ENCODE results near the gene MTHFD2L.
"Not testable (repeated sequence)": the region's sequence is repeated elsewhere in the genome, so short reads cannot be mapped to it uniquely, and the experiment has no call there.

Gene MTHFD2L

DNA sequence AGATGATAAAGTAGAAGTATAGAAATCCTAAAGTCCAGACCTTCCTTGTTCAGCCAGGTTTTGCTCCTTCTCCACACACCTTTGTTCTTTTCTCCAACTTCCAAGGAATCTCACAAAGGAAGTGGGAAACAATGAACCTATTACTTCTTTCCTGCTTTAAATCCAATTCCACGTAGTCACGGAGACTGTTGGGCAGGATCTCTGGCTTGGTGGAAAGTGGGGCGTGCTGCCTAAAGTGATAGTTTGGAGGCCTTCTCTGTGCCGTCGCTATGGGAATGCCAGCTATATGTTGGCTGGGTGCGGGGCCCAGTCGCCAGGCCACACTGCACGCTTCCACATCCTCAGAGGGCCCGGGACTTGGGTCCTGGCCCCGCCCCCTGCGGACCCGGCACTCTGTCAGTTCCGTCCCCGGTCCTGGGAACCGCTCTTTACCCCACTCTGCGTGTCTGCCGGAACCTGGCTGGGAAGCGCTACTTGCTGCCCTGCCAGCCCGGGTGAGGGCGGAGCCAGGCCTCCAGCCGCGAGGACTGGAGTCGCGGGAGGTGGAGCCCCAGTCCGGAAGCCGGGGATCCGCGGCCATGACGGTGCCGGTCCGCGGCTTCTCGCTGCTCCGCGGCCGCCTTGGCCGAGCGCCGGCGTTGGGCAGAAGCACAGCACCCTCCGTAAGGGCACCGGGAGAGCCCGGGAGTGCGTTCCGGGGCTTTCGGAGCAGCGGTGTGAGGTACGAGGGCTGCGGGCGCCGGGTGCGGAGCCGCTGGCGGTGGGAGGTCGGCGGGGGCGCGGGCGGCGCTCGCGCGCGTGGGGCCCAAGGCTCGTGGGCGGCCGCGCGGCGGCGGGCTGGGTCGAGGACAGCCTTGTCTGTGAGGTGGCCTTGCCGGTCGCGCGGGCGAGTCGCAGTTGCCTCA lies at the start of gene MTHFD2L:
Gene MTHFD2L (plus strand): TSS at position 558 of the 905 bp plus-strand sequence. CDS start 21 bp downstream, at position 579.
- DNase-seq, result peak; percentile 86

DNA sequence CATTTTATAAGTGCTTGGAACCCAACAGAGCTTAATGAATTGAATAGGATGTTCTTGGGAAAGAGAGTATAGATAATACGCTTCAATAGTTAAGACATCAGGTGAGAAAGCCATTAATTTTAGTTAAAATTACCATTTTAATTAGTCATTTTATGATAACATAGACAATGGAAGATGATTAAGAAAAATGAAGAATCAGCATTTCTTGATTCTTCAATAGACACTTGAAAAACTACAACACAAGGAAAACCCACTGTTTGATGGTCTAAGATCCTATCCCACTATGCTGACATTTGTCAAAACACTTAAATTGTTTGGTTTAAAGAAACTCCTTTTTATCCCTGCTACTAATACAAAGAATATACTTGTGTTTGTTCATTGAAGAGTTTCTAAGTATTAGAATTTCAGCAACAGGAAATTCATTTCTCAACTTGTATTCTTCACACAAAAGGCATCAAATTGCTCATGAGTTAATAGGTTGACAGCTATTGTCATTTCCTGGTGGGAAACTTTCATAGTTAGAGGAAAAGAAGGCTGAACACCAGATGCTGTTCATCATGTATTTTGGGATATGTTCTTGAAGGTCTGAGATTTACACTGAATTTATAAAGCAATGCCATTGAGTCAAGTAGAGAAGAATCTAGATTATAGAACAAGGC lies 49.3 kb upstream of the MTHFD2L start:
- DNase-seq, result no peak

DNA sequence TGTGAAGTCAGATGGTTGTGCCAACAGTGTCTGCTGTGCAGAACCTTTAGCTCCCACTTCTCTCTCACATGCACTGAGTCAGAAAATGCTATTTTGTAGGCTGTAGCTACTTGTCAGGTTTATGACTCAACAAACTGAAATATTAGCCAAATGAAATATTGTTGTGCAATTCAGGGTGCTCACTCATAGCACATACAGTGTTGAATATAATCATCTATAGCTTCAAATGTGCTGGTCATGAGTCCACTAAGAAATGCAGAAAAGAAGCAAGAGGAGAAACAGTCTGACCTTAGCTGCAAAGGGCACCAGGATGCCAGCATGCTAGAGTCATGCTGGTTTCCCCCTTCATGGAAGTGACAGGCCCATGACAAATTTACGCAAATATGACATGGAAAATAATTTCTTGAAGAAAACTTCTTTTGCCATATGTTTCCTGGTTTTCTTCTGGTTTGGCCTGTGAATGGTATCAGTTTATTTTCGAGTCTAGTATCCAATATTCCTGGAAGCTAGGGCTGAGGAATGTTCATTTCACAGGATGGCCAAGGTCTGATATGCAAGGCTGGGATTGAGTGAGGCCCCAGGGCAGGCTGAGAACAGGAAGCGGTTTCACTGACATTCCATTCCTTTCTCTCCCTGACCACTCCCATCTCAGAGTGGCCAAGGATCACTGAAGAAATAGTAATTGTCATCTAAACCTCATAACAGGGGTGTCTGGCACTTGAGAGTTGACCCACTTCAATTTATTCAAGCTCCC lies 48.6 kb upstream of the MTHFD2L start:
- peak; percentile 83 for DNase-seq

DNA sequence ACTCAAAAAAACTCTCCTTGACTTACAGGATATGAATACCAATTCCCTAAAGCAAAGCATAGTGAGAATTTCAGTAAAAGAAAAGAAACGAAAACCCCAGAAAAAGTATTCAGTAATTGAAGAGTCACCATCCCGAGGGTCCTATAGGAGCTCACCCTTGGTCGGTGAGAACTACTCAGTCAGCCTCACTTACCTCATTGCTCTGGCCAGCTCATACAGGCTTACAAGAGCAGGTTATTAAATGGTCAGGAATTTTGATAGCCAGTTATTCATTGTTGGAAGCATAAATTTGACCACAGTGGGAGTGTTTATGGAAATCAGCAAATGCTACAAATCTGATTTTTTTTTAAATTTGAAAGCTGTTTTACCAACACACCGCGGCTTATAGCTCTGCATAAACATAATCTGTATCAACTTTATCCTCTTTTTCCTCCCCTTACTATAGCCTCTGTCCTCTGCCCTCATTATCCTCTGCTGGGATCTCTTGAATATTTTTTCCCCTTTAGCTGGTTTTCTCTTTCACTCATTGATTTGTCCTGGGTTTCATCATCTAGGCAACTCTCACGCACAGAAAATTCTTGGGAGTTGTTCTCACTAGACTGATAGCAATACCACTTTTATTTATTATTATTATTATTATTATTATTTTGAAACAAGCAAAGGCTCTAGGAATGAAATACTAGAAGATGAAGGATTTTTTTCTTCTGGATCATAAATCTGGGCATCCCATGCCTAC lies 47.9 kb upstream of the MTHFD2L start:
- DNase-seq, result peak; percentile 58

DNA sequence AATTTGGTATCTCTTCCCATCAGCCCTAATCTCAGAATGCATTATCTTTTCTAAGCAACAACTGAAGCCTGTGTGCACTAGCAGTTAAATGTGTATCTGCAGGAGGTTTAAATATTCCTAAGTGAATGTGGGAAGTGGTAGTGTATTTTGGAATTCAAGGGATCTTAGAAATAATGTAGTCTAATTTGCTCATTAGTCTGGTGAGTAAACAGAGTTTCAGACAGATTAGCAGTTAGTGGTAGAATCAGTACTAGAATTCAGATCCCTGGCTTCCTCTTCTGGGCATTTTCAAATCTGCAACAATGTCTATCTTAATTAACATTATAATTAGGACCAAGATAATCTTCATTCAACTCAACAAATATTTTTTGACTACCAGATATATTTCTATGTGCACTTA lies 47.2 kb upstream of the MTHFD2L start:
- DNase-seq, result no peak

DNA sequence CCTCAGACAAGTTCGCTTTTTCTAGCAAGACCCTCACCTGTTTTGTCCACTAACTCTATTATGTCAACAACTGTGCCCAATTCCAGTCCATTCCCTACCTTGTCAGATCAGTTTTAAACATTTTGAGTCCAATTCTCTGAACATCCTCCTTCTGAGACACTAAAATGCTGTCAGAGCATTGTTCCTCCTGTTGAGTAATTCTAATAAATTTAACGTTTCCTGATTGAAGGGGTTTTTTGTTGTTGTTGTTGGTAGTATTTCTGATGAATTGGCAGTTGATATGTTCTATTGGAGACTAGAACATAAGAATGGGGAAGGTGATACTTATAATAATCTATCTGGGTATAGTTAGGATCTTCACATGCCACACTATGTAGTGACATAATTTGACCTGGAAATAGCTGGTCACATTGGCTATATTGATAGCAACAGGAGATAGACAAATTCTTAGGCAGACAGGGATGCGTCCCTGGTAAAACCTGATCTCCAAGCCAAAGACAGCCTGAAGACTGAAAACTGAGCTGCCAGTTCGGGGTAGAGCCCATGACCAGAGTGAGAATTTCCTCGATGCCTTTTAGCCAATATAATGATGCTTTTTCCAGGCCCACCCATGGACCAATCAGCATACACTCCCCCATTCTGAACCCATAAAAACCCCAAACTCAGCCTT lies 46.5 kb upstream of the MTHFD2L start:
- no peak for DNase-seq

DNA sequence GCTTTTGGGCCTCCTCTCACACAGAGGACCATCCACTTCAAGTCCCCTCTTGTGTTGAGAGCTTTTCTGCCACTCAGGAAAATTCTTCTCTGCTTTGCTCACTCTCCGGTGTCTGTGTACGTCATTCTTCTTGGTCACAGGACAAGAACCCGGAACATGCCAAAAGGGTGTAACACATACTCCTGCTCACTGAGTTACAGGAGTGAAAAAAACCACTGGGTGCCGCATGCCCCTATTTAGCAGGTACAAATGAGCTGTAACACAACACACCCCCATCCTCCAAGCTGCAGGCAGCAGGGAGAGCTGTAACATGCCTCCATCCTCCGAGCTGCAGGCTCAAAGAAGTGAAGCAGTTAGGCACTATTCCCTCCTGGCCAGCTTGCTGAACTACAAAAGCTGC lies 45.9 kb upstream of the MTHFD2L start:
- DNase-seq, result no peak

DNA sequence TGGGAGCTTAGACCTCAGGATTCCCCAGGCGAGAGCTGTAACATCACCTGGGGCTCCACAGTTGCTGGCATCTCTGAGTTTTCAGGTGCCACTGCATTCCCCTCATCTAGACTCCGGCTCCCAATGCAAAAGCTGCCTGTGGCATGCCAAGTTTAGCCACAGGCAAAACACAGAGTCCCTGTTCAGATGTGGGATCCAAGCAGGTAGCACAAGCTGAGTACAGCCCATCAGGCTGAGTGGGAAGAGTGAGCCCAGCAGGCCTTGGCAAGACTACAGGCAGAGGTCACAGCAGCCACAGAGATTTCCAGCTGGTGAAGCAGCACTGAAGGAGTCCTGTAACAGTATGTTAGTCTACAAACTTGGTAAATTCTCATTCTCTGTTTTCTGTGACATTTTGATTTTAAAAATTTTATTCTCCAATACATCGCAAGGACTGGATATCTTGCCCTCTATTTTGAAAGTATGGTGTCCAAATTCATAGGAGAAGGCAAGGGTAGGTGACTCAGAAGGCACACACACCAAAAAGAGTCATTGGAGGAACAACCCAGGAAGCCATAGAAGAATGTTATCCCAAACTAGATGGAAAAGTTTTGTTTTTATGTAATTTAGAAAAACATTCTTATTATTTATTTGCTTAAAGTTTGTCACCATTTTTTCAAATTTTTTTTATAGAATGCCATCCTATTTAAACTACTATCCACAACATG lies 45.4 kb upstream of the MTHFD2L start:
- DNase-seq, result no peak

DNA sequence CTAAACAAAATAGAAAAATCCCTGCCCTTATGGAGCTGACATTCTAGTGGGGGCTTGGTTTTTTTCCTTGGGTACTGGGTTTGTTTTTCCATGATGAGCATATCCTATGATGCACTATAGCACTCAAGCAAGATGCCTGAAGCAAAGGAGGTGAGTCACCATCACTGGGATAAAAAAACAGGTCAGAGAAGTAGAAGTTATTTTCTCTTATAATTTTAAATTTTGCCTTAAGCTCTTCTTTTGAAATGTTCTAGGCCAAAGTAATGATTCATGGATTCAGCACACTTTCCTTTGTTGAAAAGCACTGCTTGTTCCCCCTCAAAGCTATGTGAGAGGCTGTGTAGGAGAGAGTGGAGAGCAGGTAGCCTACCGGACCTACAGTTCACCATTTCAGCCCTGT lies 43.7 kb upstream of the MTHFD2L start:
- peak; percentile 82 for DNase-seq

DNA sequence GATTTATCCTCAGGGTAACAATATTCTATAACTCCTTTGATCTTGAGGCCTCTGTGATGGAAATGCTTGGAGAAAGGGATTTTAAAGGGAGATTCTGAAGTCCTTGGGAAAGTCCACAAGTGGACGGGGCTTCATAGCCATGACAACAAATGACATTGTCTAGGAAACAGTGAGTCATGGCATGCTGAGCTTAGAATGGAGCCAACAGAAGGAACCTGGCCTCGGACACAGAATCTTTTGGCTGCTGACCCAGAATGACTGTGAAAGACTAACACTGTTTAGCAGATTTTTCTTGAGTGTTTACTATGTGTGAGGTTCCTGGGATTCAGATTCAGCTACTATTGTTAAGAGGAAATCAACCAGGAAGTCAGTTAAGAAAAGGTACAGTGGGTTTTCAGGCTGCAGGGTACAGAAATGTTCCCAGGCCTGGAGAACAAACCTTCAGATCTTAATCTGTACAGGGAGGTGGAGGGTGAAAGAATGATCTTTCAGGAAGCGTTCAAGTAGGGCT lies 40.8 kb upstream of the MTHFD2L start:
- DNase-seq, result peak; percentile 75

DNA sequence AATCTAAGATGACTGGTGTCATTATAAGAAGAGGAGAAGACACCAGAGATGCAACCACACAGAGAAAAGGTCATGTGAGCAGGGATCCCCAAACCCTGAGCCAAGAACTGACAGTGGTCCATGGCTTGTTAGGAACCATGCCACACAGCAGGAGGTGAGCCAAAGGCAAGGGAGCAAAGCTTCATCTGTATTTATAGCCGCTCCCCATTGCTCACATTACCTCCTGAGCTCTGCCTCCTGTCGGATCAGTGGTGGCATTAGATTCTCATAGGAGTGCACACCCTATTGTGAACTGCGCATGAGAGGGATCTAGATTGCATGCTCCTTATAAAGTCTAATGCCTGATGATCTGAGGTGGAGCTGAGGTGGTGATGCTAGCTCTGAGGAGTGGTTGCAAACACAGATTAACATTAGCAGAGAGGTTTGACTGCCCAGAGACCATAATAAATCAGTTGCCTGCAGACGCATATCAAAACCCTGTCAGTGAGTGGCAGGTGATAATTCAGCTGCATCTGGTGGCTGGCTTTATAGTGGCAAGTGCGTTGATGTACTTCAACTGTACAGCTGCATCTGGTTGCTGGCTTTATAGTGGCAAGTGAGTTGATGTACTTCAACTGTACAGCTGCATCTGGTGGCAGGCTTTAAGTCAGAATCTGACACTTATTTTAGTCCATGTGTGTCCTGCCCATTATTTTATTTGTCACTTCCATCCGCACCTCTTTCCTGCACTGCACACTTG lies 39.1 kb upstream of the MTHFD2L start:
- no peak for DNase-seq

DNA sequence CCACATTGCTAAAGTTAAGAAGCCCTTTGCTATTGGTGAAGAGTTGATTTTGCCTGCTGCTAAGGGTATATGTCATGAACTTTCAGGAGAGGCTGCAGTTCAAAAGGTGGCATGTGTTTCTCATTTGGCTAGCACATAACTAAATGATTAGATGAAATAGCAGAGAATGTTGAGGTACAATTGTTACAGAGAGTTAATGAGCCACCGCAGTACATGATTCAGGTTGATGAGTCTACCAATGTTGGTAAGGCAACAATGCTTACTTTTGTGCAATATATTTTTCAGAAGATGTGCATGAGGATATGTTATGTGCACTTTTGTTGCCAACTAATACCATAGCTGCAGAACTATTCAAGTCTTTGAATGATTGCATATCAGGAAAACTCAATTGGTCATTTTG lies 37.8 kb upstream of the MTHFD2L start:
- DNase-seq, result no peak

DNA sequence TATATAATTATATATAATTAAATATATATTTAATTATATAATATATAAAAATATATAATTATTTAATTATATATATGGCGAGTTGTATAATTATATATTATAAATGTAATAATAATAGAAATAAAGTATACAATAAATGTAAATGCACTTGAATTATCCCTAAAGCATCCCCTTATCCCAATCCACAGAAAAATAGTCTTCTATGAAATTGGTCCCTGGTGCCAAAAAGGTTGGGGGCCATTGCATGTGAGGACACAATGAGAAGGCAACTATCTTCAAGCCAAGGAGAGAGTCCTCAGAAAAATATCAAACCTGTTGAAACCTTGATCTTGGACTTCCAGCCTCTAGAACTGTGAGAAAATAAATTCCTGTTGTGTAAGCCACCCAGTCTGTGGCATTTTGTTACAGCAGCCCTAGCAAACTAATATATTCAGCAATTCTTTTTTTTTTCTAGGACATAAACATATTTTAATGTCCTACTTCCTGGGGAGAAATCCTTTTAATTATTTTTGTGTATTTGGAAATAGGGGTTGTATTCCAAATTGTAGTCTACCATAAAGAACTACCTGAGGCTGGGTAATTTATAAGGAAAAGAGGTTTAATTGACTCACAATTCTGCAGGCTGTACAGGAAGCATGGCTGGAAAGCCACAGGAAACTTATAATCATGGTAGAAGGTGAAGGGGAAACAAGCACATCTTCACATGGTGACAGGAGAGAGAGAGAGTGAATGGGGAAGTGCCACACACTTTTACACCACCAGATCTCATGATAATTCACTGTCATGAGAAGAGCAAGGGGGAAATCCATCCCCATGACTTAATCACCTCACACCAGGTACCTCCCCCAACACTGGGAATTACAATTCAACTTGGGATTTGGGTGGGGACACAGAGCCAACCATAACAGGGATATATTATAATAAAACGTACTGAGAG lies 36.0 kb upstream of the MTHFD2L start:
- DNase-seq, result no peak

DNA sequence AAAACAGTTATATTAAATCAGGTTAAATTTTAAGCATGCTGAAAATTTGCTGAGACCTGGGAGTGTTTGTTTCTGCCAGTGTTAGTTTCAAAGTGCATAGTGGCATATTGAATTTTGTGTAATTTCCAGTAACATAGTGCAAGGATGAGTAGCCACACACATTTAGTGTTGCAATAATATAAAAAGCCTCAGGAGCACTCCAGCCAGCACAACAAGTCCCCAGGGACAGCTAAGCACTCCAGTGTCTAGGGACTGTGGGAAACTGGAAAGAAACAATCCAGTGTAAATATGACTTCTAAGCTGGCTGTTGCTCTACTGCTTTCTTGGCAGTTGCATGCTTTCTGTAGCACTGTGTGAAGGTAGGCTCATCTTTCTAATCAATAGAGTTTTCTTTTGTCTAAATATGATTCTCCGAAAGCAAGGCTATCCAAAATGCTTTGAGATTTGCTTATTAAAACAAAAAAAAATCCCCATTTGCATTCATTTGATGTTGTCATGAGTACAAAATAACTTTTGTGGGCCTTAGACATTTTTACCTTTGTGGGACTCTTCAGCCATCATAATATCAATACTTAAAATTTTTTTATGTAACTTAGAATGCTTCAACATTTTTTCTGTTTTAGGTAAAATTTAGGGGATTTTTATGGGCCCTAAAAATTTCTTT lies 34.7 kb upstream of the MTHFD2L start:
- DNase-seq, result no peak

DNA sequence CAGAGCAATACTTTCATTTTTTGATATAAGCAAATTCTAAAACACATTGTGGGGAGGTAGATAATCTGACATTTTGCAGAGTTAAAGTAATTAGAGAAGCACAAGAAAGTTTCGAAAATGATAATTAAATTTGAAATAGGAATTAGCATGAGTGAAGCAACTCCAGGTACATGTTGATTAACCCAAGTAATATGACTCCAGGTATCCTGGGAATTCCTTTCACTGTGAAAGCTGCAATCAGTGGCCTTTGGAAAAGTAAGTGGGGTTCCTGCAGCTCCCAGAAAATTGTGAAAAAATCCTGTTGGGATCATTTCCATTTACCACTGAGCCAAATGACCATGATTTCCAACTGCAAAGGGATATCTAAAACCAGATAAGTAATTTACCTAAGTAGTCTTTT lies 32.9 kb upstream of the MTHFD2L start:
- no peak for DNase-seq

DNA sequence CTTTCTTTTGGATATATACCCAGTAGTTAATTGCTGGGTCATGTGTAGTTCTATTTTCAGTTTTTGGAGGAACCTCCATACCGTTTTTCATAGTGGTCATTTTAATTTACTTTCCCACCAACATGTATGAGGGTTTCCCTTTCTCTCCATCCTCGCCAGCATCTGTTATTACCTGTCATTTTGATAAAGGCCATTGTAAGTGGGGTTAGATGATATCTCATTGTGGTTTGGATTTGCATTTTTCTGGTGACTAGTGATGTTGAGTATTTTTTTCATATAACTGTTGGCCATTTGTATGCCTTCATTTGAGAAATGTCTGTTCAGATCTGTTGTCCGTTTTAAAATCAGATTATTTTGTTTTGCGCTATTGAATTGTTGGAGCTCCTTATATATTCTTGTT lies 30.2 kb upstream of the MTHFD2L start:
- no peak for DNase-seq

DNA sequence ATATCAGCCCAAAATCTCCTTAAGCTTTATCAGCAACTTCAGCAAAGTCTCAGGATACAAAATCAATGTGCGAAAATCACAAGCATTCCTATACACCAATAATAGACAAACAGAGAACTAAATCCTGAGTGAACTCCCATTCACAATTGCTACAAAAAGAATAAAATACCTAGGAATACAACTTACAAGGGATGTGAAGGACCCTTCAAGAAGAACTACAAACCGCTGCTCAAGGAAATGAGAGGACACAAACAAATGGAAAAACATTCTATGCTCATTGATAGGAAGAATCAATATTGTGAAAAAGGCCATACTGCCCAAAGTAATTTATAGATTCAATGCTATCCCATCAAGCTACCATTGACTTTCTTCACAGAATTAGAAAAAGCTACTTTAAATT lies 27.1 kb upstream of the MTHFD2L start:
- not testable (repeated sequence) for DNase-seq

DNA sequence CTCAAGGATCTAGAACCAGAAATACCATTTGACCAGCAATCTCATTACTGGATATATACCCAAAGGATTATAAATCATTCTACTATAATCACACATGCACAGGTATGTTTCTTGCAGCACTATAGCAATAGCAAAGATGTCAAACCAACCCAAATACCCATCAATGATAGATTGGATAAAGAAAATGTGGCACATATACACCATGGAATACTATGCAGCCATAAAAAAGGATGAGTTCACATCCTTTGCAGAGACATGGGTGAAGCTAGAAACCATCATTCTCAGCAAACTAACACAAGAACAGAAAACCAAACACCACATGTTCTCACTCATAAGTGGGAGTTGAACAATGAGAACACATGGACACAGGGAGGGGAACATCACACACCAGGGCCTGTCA lies 25.7 kb upstream of the MTHFD2L start:
- not testable (repeated sequence) for DNase-seq

DNA sequence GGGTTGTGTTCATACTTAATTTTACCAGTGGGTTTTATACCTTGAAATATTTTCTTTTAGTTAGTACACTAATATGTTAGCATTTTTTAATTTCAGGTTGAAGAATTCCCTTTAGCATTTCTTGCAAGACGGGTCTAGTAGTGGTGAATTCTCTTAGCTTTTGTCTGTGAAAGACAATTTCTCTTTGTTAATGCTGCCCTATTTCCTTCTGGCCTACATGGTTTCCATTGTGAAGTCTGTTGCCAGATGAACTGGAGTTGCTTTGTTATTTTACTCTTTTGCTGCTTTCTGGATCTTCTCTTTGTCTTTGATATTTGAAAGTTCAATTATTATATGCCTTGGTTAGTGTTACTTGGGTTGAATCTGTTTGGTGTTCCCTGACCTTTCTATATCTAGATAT lies 25.0 kb upstream of the MTHFD2L start:
- no peak for DNase-seq

Measured in amniotic stem cell (primary cell).